ENCODE data around the gene FARS2.

DNA sequence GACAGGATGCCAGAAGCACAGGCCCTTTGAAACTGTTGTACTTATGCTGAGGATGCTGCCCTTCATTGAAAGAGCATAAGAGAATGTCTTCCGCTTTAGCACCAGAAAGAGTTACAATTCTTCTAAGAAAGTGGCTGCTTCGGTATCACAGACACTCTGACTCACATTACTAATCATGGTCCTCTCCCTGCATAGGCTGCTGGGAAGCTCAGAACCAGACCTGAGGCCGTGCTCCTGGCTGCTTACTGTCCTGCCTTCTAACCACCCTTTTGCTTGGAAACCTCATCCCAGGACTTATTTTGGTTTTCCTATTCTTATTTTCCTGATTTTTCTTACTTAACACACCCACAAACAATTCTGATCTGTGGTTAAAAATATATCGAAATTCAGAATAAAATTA, 23.5 kb upstream of the FARS2 start:
- no peak for TF ChIP-seq POLR2AphosphoS5 (IDR thresholded peaks at IDR 0.05)
- TF ChIP-seq POLR2A (IDR thresholded peaks at IDR 0.05) = no peak
